ENCODE measurements around the gene MON1B. TPM values are rescaled to one million over a fixed set of nuclear protein-coding genes. Genes with fewer than 3 reads are reported as not detected.

MON1B gene
- polyA plus RNA-seq, 1 donor from 2014 or later, result 11.6 TPM

DNA sequence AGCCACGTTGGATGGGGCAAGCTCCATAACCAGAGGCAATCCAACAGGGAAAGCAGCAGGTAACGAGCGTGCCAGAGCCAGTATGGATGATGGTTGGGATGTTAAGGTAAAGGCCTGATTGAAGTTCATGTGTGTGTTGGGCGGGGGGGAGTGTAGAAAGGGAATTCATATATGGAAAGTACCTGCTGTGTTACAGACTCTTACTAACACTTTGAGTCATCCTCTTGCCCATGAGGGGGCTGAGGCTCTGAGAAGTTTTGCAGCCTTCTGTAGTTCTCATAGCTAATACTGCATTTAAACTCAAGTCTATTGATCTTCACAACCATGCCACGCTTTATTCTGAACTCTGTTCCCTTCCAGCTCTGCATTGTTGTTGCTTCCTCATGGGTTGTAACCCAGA is 36.8 kb downstream of the MON1B start:
- Histone ChIP-seq H4K20me1 (ENCODE audit: insufficient read depth) (no peaks in the 10 kb centered on the region), H3K79me2 (replicated peaks; ENCODE audit: insufficient read depth, low read length) (no peaks in the 10 kb centered on the region), H3K36me3 (ENCODE audit: insufficient read depth, low read length) (no peaks in the 10 kb centered on the region), H3K4me2 (ENCODE audit: low read length) (no peak overlapping the region), H3K9ac (ENCODE audit: low read length) (no peak overlapping the region), H3K9me3 (ENCODE audit: low read length) (no peaks in the 10 kb centered on the region), H3F3A (ENCODE audit: insufficient read depth, low read length, poor library complexity, severe bottlenecking) (no peaks in the 10 kb centered on the region), H3K27me3 (ENCODE audit: insufficient read depth, low read depth, low read length) (no peaks in the 10 kb centered on the region), H3K9me2 (ENCODE audit: insufficient read depth, low read length) (no peaks in the 10 kb centered on the region), H2AFZ (ENCODE audit: low read depth, low read length) (no peak overlapping the region), H3K27ac (ENCODE audit: low read length) (no peak overlapping the region), H3K4me3 (ENCODE audit: low read length) (no peak overlapping the region)
- TF ChIP-seq EZH2 (IDR thresholded peaks at IDR 0.05; ENCODE audit: borderline replicate concordance, insufficient read depth, low read length, poor library complexity, severe bottlenecking) (no peak), EP300 (conservative IDR thresholded peaks at IDR 0.05; ENCODE audit: poor library complexity, severe bottlenecking) (no peak), RAD21 (conservative IDR thresholded peaks at IDR 0.05) (no peak), TAF1 (IDR thresholded peaks at IDR 0.05; ENCODE audit: low read depth) (no peak), MXI1 (conservative IDR thresholded peaks at IDR 0.05; ENCODE audit: poor library complexity, severe bottlenecking) (no peak), SMC3 (conservative IDR thresholded peaks at IDR 0.05; ENCODE audit: poor library complexity) (no peak), POLR2AphosphoS5 (IDR thresholded peaks at IDR 0.05) (no peak), REST (IDR thresholded peaks at IDR 0.05; ENCODE audit: borderline replicate concordance) (no peak)
- TF ChIP-seq, protein P1, sequence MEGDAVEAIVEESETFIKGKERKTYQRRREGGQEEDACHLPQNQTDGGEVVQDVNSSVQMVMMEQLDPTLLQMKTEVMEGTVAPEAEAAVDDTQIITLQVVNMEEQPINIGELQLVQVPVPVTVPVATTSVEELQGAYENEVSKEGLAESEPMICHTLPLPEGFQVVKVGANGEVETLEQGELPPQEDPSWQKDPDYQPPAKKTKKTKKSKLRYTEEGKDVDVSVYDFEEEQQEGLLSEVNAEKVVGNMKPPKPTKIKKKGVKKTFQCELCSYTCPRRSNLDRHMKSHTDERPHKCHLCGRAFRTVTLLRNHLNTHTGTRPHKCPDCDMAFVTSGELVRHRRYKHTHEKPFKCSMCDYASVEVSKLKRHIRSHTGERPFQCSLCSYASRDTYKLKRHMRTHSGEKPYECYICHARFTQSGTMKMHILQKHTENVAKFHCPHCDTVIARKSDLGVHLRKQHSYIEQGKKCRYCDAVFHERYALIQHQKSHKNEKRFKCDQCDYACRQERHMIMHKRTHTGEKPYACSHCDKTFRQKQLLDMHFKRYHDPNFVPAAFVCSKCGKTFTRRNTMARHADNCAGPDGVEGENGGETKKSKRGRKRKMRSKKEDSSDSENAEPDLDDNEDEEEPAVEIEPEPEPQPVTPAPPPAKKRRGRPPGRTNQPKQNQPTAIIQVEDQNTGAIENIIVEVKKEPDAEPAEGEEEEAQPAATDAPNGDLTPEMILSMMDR (IDR thresholded peaks at IDR 0.05; ENCODE audit: poor library complexity, severe bottlenecking), result no peak

DNA sequence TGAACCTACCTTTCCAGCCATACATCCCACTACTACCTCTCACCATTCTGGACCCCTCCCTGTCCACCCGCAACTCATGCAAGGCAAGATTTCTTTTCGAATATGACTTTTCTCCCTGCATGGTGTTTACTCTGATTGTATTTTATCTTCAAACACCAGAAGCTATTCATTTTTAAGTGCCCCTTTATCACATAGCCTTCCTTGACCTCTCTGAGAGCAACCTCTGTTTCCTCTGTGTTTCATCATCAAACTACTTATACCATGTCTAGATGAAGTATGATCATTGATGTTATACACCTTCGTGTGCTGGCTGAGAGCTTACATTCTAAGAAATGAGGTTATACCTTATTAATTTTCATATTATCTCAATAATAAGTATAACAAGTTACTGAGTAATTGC is 40.1 kb downstream of the MON1B start:
- TF ChIP-seq, protein P1 (IDR thresholded peaks at IDR 0.05; ENCODE audit: poor library complexity, severe bottlenecking), result no peak
- TF ChIP-seq POLR2AphosphoS5 (IDR thresholded peaks at IDR 0.05), result no peak
- no peak overlapping the region for H3K9ac ChIP-seq (ENCODE audit: low read length)

More for the DNA sequence above, 40.1 kb downstream of the MON1B start:
- no peak overlapping the region for H2AFZ ChIP-seq (ENCODE audit: low read depth, low read length)
- H3K27ac ChIP-seq (ENCODE audit: low read length), result no peak overlapping the region
- H4K20me1 ChIP-seq (ENCODE audit: insufficient read depth), result no peaks in the 10 kb centered on the region
- H3K27me3 ChIP-seq (ENCODE audit: insufficient read depth, low read depth, low read length), result no peaks in the 10 kb centered on the region
- H3K36me3 ChIP-seq (ENCODE audit: insufficient read depth, low read length), result no peaks in the 10 kb centered on the region
- no peaks in the 10 kb centered on the region for H3K9me3 ChIP-seq (ENCODE audit: low read length)
- no peaks in the 10 kb centered on the region for H3K79me2 ChIP-seq (replicated peaks; ENCODE audit: insufficient read depth, low read length)
- no peaks in the 10 kb centered on the region for H3K9me2 ChIP-seq (ENCODE audit: insufficient read depth, low read length)
- H3K4me3 ChIP-seq (ENCODE audit: low read length), result no peak overlapping the region
- H3K4me2 ChIP-seq (ENCODE audit: low read length), result no peak overlapping the region
- H3F3A ChIP-seq (ENCODE audit: insufficient read depth, low read length, poor library complexity, severe bottlenecking), result no peaks in the 10 kb centered on the region

Data from neural cell (in vitro differentiated cells).